ENCODE measurements around the gene MFN2.
"Not testable (repeated sequence)": the region's sequence is repeated elsewhere in the genome, so short reads cannot be mapped to it uniquely, and the experiment has no call there.

The MFN2 gene

DNA sequence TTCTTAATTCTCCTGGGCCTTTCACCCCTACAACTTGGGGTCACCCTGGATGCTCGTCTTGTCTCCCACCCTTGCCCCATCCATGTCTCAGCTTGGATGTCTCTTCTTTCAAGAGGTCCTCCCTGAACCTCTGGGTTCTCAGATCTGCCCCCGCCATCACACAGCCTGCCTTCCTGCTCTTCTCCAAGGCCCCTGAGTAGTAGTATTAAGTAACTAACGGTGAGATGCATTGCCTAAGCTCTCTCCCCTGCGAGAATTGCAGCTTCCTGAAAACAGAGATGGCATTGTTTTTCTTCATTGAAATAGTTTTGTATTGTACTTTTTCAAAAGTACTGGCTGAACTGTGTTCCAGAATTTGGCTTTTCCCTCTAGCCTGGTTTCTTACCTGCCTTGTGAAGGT, 55.1 kb downstream of the MFN2 start:
- Mint-ChIP-seq H3K27me3 (ENCODE audit: low read depth) (no peaks in the 10 kb centered on the region), H3K27ac (no peak overlapping the region), H3K4me1 (ENCODE audit: low read depth) (peaks cover 10% of the 10 kb centered on the region), H3K9me3 (no peaks in the 10 kb centered on the region), H3K36me3 (ENCODE audit: low read depth) (peaks cover 17% of the 10 kb centered on the region), H3K4me3 (no peak overlapping the region)

DNA sequence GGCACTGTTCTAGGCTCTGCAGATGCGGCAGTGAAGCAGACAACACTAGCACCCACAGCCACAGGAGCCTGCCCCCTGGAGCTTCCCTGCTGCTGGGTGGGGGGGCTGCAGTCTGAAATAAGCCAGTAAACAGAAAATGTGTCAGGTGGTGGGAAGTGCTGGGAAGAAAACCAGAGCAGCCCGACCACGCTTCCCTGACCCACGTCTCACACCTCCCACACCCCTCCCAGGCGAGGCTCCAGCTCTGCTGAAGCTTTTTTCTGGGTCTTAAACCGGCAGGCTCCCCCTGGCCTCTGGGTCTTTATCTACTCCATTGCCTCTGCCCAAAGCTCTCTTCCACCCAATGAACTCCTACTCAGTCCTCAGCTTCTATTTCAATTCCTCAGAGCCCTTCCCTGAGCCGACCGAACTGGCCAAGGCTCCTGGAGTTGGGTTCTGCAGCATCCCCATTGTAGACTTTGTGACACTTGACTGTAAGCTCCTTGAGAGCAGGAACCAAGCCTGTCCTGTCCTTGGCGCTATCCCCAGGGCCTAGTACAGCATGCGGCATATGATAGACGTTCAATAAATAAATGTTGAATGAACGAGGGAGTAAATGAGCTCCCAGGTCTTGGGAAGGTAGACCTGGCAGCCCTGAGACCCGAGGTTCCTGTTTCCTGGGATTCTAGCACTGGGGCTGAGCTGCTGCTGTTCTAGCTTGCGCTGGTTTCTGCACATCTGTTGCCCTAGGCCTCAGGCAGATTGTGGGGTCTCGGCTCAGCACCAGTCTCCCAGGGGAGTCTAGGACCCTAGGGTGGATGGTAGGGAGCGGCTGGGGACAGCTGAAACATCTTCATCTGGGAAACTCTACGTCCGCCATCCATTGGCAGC, 57.5 kb downstream of the MFN2 start:
- no peaks in the 10 kb centered on the region for H3K27me3 Mint-ChIP-seq (ENCODE audit: low read depth)
- no peak overlapping the region for H3K4me3 Mint-ChIP-seq
- H3K9me3 Mint-ChIP-seq, result no peaks in the 10 kb centered on the region
- no peak overlapping the region for H3K27ac Mint-ChIP-seq
- H3K36me3 Mint-ChIP-seq (ENCODE audit: low read depth), result peaks cover 7% of the 10 kb centered on the region
- peaks cover 10% of the 10 kb centered on the region for H3K4me1 Mint-ChIP-seq (ENCODE audit: low read depth)

DNA sequence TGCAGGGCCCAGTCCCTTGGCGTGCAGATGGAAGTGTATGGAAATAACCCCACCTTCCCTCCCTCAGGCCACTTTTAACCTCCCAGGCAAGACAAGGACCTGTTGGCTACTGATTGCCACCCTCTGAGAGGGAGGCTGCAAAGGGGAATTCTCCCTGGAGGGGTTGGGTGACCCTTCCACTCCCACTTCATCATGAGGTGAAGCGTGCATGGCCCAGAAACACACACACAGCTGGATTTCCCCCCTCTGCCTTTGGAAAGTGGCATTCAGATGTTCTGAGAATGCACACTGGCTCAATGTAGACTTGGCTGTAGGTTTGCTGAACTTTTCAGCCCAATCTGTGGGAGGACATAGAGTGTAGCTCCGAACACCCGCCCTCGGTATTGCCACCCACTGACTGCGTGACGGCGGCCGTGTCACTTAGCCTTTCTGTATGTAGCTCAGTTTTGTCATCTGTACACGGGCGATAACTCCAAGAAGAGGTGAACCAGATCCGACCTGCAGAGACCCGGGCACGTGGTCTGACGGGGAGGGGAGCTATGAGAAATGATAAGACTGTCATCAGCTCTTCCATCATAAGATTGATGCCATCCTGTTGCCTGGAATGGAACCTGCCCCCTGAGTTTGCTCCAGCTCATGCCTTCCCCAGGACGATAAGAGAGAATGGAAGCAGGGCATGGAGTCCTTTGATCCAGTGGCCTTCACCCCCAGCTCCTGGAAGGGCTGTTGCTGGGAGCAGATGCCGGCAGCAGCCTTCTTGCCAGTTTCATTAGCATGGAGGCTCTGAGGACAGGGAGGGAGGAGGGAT, 58.3 kb downstream of the MFN2 start:
- H3K27ac Mint-ChIP-seq, result no peak overlapping the region
- peaks cover 5% of the 10 kb centered on the region for H3K36me3 Mint-ChIP-seq (ENCODE audit: low read depth)
- H3K4me1 Mint-ChIP-seq (ENCODE audit: low read depth), result peaks cover 10% of the 10 kb centered on the region
- no peak overlapping the region for H3K4me3 Mint-ChIP-seq
- no peaks in the 10 kb centered on the region for H3K9me3 Mint-ChIP-seq
- no peaks in the 10 kb centered on the region for H3K27me3 Mint-ChIP-seq (ENCODE audit: low read depth)

DNA sequence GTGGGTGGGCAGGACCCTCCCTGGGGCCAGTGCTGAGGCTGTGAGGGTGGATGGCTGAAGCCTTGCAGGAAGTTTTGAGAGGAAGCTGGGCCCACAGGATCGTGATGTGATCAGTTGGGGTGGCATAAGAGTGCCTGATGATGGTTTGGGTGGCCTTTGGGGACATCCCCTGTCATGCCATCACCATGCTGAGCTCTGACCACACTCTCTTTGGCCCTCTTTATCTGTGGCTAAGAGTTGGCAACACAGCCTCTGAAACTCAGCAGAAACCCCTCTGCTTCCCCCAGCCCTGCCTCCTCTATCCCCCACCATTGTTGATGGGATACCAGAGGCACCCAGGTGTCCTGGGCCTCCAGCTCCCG, 58.9 kb downstream of the MFN2 start:
- Mint-ChIP-seq H3K36me3 (ENCODE audit: low read depth) (peaks cover 5% of the 10 kb centered on the region), H3K27me3 (ENCODE audit: low read depth) (no peaks in the 10 kb centered on the region)

DNA sequence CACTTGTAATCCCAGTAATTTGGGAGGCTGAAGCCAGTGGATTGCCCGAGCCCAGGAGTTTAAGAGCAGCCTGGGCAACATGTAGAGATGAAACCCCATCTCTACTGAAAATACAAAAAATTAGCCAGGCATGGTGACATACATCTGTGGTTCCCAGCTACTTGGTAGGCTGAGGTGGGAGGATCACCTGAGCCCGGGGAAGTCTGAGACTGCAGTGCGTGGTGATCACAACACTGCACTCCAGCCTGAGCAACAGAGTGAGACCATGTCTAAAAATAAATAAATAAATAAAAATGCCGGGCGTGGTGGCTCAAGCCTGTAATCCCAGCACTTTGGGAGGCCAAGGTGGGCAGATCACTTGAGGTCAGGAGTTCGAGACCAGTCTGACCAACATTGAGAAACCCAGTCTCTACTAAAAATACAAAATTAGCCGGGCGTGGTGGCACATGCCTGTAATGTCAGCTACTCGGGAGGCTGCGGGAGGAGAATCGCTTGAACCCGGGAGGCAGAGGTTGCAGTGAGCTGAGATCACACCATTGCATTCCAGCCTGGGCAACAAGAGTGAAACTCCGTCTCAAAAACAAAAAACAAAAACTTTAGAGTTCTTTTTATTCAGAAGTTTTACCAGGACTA, 59.7 kb downstream of the MFN2 start:
- not testable (repeated sequence) for H3K9me3 Mint-ChIP-seq; H3K36me3 Mint-ChIP-seq (ENCODE audit: low read depth); H3K27ac Mint-ChIP-seq; H3K27me3 Mint-ChIP-seq (ENCODE audit: low read depth); H3K4me3 Mint-ChIP-seq
- peaks cover 14% of the 10 kb centered on the region for H3K4me1 Mint-ChIP-seq (ENCODE audit: low read depth)

More for the DNA sequence above, 58.9 kb downstream of the MFN2 start:
- H3K4me3 Mint-ChIP-seq, result no peak overlapping the region
- H3K9me3 Mint-ChIP-seq, result no peaks in the 10 kb centered on the region
- H3K27ac Mint-ChIP-seq, result no peak overlapping the region
- H3K4me1 Mint-ChIP-seq (ENCODE audit: low read depth), result peaks cover 12% of the 10 kb centered on the region

DNA sequence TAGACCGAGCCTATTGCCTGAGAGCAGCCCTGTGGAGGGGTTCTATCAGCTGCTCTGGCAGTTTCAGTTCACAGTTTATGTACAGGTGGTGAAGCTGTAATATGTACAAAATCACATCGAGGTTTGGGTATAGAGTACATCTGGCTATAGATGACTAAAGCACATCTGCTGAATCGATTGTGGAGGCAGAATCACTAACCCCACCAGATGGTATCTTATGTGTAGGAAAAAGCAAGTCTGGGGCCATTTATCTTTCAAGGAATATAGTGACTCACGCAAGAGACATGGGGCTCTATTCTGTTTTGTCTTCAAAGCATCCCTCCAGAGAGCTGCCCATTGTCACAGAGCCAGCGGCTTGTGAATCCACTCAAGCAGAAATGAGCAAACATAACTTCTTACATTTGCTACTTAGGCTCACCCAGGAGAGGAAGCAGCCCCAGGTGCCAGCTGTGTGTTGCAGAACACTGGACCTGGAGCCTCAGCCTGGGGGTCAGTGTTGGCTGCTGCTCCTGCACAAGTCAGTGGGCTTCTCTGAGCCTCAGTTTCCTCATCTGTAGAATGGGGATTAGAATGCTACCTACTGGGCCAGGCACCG, 60.3 kb downstream of the MFN2 start:
- H3K4me1 Mint-ChIP-seq (ENCODE audit: low read depth), result peaks cover 13% of the 10 kb centered on the region
- H3K4me3 Mint-ChIP-seq, result no peak overlapping the region
- H3K27ac Mint-ChIP-seq, result no peak overlapping the region
- H3K27me3 Mint-ChIP-seq (ENCODE audit: low read depth), result no peaks in the 10 kb centered on the region
- peaks cover 2% of the 10 kb centered on the region for H3K36me3 Mint-ChIP-seq (ENCODE audit: low read depth)
- H3K9me3 Mint-ChIP-seq, result no peaks in the 10 kb centered on the region

DNA sequence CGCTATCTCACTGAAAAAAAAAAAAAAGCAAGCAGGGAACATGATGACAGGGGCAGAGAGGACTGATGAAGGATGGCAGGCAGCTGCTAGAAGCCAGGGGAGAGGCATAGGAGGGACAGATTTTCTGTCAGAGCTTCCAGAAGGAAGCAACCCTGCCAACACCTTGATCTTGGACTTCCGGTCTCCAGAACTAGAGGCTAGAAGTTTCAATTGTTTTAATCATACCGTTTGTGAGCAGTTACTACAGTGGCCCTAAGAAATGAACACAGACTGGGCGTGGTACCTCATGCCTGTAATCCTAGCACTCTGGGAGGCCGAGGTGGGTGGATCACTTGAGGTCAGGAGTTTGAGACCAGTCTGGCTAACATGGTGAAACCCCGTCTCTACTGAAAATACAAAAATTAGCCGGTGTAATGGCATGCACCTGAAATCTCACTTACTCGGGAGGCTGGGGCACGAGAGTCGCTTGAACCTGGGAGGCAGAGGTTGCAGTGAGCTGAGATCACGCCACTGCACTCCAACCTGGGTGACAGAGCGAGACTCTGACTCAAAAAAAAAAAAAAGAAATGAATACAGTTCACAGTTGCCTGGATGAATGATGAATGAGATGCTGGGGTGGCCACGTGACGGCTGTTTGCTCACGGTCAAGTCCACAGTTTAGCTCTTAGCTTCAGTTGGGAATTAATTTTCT, 64.1 kb downstream of the MFN2 start:
- H3K9me3 Mint-ChIP-seq; H3K36me3 Mint-ChIP-seq (ENCODE audit: low read depth); H3K4me3 Mint-ChIP-seq; H3K27me3 Mint-ChIP-seq (ENCODE audit: low read depth): not testable (repeated sequence)
- Mint-ChIP-seq H3K4me1 (ENCODE audit: low read depth) (peaks cover 14% of the 10 kb centered on the region), H3K27ac (peak overlapping the region; percentile 54)

DNA sequence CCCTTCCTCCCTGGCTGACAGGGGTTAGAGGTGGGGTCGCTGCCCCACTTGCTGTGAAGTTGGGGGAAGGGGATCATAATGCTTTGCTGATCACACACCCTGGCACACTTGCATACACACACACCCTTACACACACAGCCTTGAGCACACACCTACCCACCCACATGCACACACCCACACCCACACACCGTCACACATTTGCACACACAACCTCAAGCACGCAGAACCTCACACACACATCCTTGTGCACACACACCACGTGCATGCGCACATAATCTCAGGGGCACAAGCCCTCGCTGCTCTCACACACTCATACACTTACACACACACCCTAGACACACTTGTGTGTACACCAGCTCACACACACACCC, 66.5 kb downstream of the MFN2 start:
- Mint-ChIP-seq H3K27me3 (ENCODE audit: low read depth) (no peaks in the 10 kb centered on the region), H3K36me3 (ENCODE audit: low read depth) (no peaks in the 10 kb centered on the region), H3K9me3 (no peaks in the 10 kb centered on the region), H3K4me1 (ENCODE audit: low read depth) (peaks cover 15% of the 10 kb centered on the region), H3K4me3 (no peak overlapping the region), H3K27ac (no peak overlapping the region)

DNA sequence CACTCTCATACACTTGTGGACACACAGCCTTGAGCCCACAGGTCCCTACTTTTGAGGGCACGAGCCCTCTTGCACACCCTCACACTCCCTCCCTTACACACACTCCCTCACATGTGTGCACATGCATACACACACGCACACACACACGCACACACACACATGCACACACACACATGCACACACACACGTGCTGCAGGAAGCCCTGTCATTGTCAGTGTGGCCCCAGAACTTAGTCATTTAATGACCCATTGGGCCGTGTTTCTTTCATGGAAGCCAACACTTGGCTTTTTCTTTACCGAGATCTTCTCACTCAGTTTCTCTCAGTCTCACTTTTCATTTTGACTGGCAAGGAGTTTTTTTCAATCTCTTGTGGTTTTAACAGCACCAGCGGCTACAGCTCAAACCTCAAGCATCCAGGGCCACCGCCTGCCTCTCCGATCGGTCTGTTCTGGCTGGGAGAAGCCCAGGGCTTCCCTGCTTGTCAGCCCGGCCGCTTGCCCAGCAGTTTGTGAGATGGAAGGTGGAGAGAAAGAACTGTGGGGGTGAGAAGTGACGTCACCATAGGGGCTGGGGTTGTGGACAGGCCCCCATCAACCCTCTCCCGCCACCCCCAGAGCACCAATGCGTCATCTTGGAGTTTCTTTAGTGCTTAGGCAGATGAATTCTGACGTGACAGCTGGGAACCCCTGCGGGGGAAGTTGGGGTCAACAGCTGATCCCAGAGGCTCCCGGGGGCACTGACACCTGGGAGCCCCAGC, 67.1 kb downstream of the MFN2 start:
- H3K9me3 Mint-ChIP-seq, result no peaks in the 10 kb centered on the region
- H3K4me1 Mint-ChIP-seq (ENCODE audit: low read depth), result peaks cover 21% of the 10 kb centered on the region
- H3K36me3 Mint-ChIP-seq (ENCODE audit: low read depth), result no peaks in the 10 kb centered on the region
- no peak overlapping the region for H3K4me3 Mint-ChIP-seq
- no peak overlapping the region for H3K27ac Mint-ChIP-seq
- H3K27me3 Mint-ChIP-seq (ENCODE audit: low read depth), result no peaks in the 10 kb centered on the region

DNA sequence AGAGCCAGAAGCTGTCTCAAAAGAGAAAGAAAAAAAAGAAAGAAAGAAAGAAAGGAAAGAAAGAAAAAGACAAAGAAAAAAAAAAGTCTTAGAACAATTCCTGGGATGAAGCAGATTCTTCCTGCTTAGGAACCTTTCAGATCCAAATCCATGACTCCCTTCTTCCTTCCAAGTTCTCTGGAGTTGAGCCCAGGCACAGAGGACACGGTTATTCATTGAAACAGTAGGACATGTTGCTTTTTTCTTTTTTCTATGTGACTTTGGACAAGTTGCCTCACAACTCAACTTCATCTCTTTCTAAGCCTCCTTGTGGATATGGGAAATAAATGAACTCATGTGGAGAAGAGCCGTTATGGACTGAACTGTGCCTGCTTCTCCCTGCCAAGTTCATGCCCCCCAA, 68.1 kb downstream of the MFN2 start:
- H3K36me3 Mint-ChIP-seq (ENCODE audit: low read depth), result no peaks in the 10 kb centered on the region
- no peak overlapping the region for H3K4me3 Mint-ChIP-seq
- no peaks in the 10 kb centered on the region for H3K9me3 Mint-ChIP-seq
- no peaks in the 10 kb centered on the region for H3K27me3 Mint-ChIP-seq (ENCODE audit: low read depth)
- H3K4me1 Mint-ChIP-seq (ENCODE audit: low read depth), result peaks cover 27% of the 10 kb centered on the region
- peak overlapping the region; percentile 41 for H3K27ac Mint-ChIP-seq

DNA sequence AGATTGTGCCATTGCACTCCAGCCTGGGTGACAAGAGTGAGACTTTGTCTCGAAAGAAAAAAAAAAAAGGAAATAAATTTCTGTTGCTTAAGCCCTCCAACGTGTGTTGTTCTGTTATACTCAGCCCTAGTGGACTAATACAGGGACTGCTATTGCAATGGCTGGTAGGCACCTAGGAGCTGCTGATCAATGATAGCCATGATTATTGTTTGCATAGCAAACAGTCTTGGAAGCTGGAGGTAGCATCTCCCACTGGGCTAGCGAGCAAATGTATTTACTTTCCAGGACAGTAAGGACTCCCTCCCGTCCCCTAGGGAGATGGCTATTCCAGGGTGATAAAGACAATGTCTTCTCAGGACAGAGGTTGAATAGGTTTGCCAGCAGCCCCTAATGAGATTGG, 69.4 kb downstream of the MFN2 start:
- Mint-ChIP-seq H3K9me3 (no peaks in the 10 kb centered on the region), H3K4me1 (ENCODE audit: low read depth) (peaks cover 27% of the 10 kb centered on the region), H3K27me3 (ENCODE audit: low read depth) (no peaks in the 10 kb centered on the region), H3K27ac (peak overlapping the region; percentile 39), H3K4me3 (no peak overlapping the region), H3K36me3 (ENCODE audit: low read depth) (no peaks in the 10 kb centered on the region)

DNA sequence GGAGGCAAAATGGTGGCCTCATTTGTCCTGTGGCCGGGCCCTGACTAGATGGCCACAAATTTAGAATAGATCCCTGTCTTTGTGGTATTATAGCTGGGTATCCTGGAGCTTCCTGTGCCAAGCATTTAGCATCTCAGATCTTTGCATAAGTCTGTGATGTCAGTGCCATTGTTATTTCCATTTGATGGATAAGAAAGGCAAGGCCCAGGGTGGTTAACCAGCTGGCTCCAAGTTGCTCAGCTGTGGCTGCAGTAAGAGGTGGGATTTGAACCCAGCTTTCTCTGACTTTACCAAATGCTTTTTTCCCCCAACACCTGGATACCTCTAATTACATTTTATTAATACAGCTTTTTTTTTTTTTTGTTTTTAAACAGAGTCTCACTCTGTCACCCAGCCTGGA, 71.1 kb downstream of the MFN2 start:
- H3K27ac Mint-ChIP-seq, result no peak overlapping the region
- no peaks in the 10 kb centered on the region for H3K9me3 Mint-ChIP-seq

DNA sequence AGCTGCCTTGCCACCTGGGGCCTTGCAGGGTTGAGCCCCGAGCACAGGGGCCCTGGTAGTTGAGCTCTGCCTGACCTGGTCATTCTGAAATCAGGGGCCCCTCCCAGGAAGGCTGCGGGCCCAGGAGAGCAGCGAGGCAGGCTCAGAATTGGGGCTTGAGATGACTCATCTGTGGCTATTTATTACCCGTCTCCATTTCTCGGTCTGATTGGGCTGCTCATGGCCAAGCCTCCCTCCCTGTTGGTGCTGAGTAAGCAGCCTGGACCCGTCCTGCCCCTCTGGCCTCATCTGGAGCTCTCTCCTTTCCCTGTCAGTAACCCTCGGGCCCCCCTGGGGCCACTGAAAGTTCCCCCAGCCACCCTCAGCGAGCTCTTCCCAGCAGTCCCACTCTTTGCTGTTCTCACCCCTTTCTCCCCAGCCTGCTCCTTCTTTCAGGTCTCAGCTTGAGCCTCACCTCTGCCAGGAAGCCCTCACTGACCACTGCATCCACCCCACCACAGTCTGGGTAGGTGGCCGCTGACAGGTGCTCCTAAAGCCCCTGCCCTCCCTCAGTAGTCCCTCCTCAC, 71.8 kb downstream of the MFN2 start:
- Mint-ChIP-seq H3K9me3 (no peaks in the 10 kb centered on the region), H3K4me3 (no peak overlapping the region), H3K27me3 (ENCODE audit: low read depth) (no peaks in the 10 kb centered on the region), H3K36me3 (ENCODE audit: low read depth) (no peaks in the 10 kb centered on the region), H3K4me1 (ENCODE audit: low read depth) (peaks cover 34% of the 10 kb centered on the region), H3K27ac (peak overlapping the region; percentile 63)

More for the DNA sequence above, 71.1 kb downstream of the MFN2 start:
- Mint-ChIP-seq H3K4me3 (no peak overlapping the region), H3K4me1 (ENCODE audit: low read depth) (peaks cover 27% of the 10 kb centered on the region), H3K27me3 (ENCODE audit: low read depth) (no peaks in the 10 kb centered on the region), H3K36me3 (ENCODE audit: low read depth) (no peaks in the 10 kb centered on the region)

Measured in T-helper 1 cell treated with Interleukin-12 subunit alpha and Interleukin-12 subunit beta and Interleukin-4 antibody, amounts not matched to agents 30 μg/mL and 1 μg/mL, for 36 hours (primary cell).